GM23338 (cell line): ENCODE results near the gene CLUH. TPM values are rescaled to one million over a fixed set of nuclear protein-coding genes. Genes with fewer than 3 reads are reported as not detected.

Experiments used
- ATAC-seq: fragments of 200-7000 bp; cut with Tn5 transposase; 3 replicates; pipeline ENCODE4 v1.9.1; 2020
- DNase-seq: peaks from one replicate; pipeline ENCODE4 v3.0.0-alpha.2; 2015; ENCODE audit warnings: low spot score
- H2AFZ ChIP-seq: fragments of 200-600 bp; sonication (generic); 2 replicates; pipeline ENCODE4 v1.8.0; 2016; ENCODE audit warnings: antibody characterized with exemption, mild to moderate bottlenecking, moderate library complexity
- H3F3A ChIP-seq: fragments of 200-600 bp; sonication (generic); replicated peaks from 2 replicates; pipeline ENCODE4 v1.8.0; 2017; ENCODE audit warnings: antibody characterized with exemption, mixed run types, low read depth
- H3K27ac ChIP-seq: fragments of 200-600 bp; sonication (generic); 2 replicates; pipeline ENCODE4 v1.6.1; 2016; ENCODE audit warnings: low read depth
- H3K27me3 ChIP-seq: fragments of 200-600 bp; sonication (generic); 2 replicates; pipeline ENCODE4 v1.8.0; 2016; ENCODE audit warnings: mild to moderate bottlenecking, mixed run types, moderate library complexity; ENCODE audit not compliant: insufficient read depth
- H3K36me3 ChIP-seq: fragments of 200-600 bp; sonication (generic); 2 replicates; pipeline ENCODE4 v1.8.0; 2016; ENCODE audit warnings: mild to moderate bottlenecking; ENCODE audit not compliant: insufficient read depth
- H3K4me1 ChIP-seq: fragments of 200-600 bp; sonication (generic); 2 replicates; pipeline ENCODE4 v1.8.0; 2016; ENCODE audit warnings: mild to moderate bottlenecking, moderate library complexity; ENCODE audit not compliant: insufficient read depth
- H3K4me2 ChIP-seq: fragments of 200-600 bp; sonication (generic); 2 replicates; pipeline ENCODE4 v1.7.1; 2017; ENCODE audit warnings: mixed run types
- H3K4me3 ChIP-seq: fragments of 200-600 bp; sonication (generic); 2 replicates; pipeline ENCODE4 v1.6.1; 2016; ENCODE audit warnings: mixed run types
- H3K79me2 ChIP-seq: fragments of 200-600 bp; sonication (generic); replicated peaks from 2 replicates; pipeline ENCODE4 v1.8.0; 2017; ENCODE audit warnings: mild to moderate bottlenecking; ENCODE audit not compliant: insufficient read depth
- H3K9me2 ChIP-seq: fragments of 200-600 bp; sonication (generic); 2 replicates; pipeline ENCODE4 v1.8.0; 2017; ENCODE audit not compliant: insufficient read depth
- H4K20me1 ChIP-seq: fragments of 200-600 bp; sonication (generic); replicated peaks from 2 replicates; pipeline ENCODE4 v1.8.0; 2017; ENCODE audit warnings: mild to moderate bottlenecking; ENCODE audit not compliant: insufficient read depth
- H3K27ac Mint-ChIP-seq: 2 replicates; pipeline ENCODE4 v1.8.0; 2020; ENCODE audit warnings: inconsistent platforms, mild to moderate bottlenecking, moderate library complexity, mixed read lengths
- H3K27me3 Mint-ChIP-seq: 3 replicates; pipeline ENCODE4 v1.8.0; 2022; ENCODE audit warnings: low read depth, mild to moderate bottlenecking, moderate library complexity, mixed read lengths, inconsistent platforms; ENCODE audit not compliant: insufficient read depth, poor library complexity
- H3K36me3 Mint-ChIP-seq: 3 replicates; pipeline ENCODE4 v1.8.0; 2021; ENCODE audit warnings: low read depth, mild to moderate bottlenecking, inconsistent platforms, moderate library complexity, mixed read lengths
- H3K4me1 Mint-ChIP-seq: 3 replicates; pipeline ENCODE4 v1.8.0; 2020; ENCODE audit warnings: mild to moderate bottlenecking, inconsistent platforms, mixed read lengths
- H3K4me3 Mint-ChIP-seq: 3 replicates; pipeline ENCODE4 v1.8.0; 2021; ENCODE audit warnings: moderate library complexity, mild to moderate bottlenecking, inconsistent platforms, mixed read lengths
- H3K9me3 Mint-ChIP-seq: 3 replicates; pipeline ENCODE4 v1.8.0; 2020; ENCODE audit warnings: moderate library complexity, mild to moderate bottlenecking, inconsistent platforms, mixed read lengths
- CREB1 ChIP-seq: fragments of 250-450 bp; sonication (Bioruptor Pico); IDR thresholded peaks from 2 replicates; pipeline ENCODE4 v1.5.0; 2020; ENCODE audit warnings: low read depth, mild to moderate bottlenecking, moderate library complexity
- EZH2 ChIP-seq: fragments of 200-600 bp; sonication (generic); IDR thresholded peaks from one replicate; pipeline ENCODE4 v1.8.0; 2017; ENCODE audit warnings: antibody characterized with exemption, mild to moderate bottlenecking, low read depth; ENCODE audit not compliant: unreplicated experiment
- EZH2phosphoT487 ChIP-seq: fragments of 200-600 bp; sonication (generic); IDR thresholded peaks from one replicate; pipeline ENCODE4 v1.8.1; 2018; ENCODE audit warnings: antibody characterized with exemption; ENCODE audit not compliant: unreplicated experiment
- JUNB ChIP-seq: IDR thresholded peaks from one replicate; pipeline ENCODE4 v1.6.1; 2016; ENCODE audit warnings: antibody characterized with exemption; ENCODE audit not compliant: unreplicated experiment
- NANOG ChIP-seq: IDR thresholded peaks from 2 replicates; pipeline ENCODE4 v1.6.1; 2016; ENCODE audit warnings: antibody characterized with exemption, borderline replicate concordance
- POLR2AphosphoS5 ChIP-seq: IDR thresholded peaks from 2 replicates; pipeline ENCODE4 v1.6.1; 2016; ENCODE audit warnings: antibody characterized with exemption, low read depth
- STAT1 ChIP-seq: IDR thresholded peaks from one replicate; pipeline ENCODE4 v1.6.1; 2016; ENCODE audit warnings: antibody characterized with exemption; ENCODE audit not compliant: unreplicated experiment
- ZNF114 ChIP-seq: fragments of 250-450 bp; sonication (Bioruptor Pico); IDR thresholded peaks from 2 replicates; pipeline ENCODE4 v1.5.0; 2020; ENCODE audit warnings: mild to moderate bottlenecking, moderate library complexity
- ZNF331 ChIP-seq: fragments of 250-450 bp; sonication (Bioruptor Pico); IDR thresholded peaks from 2 replicates; pipeline ENCODE4 v1.5.0; 2020; ENCODE audit warnings: low read depth, mild to moderate bottlenecking, moderate library complexity
- polyA plus RNA-seq: library from polyadenylated mRNA; unstranded; fragments of >200 nt; fragmentation: Nextera tagmentation; extraction: Ambion mirVana; gene quantifications from 2 replicates; pipeline ENCODE4 v1.2.1, GENCODE V29; 2016
- total RNA-seq: library from RNA; depleted of rRNA; stranded (reverse); fragments of >200 nt; shearing (Covaris generic); gene quantifications from 2 replicates; pipeline ENCODE4 v1.2.3, GENCODE V29; 2014
- TF ChIP-seq, protein P1 (sequence below), 2 experiments: fragments of 200-600 bp in 1 of 2; sonication (generic) in 1 of 2; conservative IDR thresholded peaks; 2 replicates each; pipeline versions ENCODE4 v1.5.1 to v1.6.1; 2016 to 2017; ENCODE audit warnings: antibody characterized with exemption in 2 of 2, low read depth in 2 of 2, mild to moderate bottlenecking in 2 of 2, moderate library complexity in 1 of 2
- TF ChIP-seq, protein P2 (sequence below): IDR thresholded peaks from 2 replicates; pipeline ENCODE4 v1.6.1; 2016; ENCODE audit warnings: antibody characterized with exemption
- TF ChIP-seq, protein P3 (sequence below): fragments of 250-450 bp; sonication (Bioruptor Pico); IDR thresholded peaks from 2 replicates; pipeline ENCODE4 v1.5.0; 2020; ENCODE audit warnings: mild to moderate bottlenecking, moderate library complexity

Gene CLUH
- total and polyA plus RNA-seq, 2 experiments from 2014 or later = 23.5 to 90.0 TPM

DNA sequence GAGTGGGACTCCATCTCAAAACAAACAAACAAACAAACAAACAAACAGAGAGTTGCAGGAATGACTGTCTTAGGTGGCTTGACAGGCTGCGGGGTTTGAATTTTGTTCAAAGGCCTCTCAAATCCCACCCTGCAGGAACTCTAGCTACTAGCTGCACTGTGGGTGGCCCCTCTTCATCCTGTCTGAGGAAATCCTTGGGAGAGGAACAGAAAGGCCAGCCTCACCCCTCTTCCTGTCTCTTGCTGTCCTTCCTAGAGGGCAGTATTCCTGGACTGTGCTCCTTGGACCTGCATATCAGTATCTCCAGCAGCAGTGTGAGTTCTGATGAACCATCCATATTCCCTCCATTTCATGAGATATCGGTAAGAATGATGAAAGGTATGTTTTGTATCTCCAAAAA is 39.9 kb upstream of the CLUH start:
- Histone ChIP-seq H3K36me3 (no peaks in the 10 kb centered on the region), H2AFZ (no peak overlapping the region), H3K4me2 (peak overlapping the region; percentile 49; the same call in 1 of the 2 replicates), H3K4me1 (peaks cover 24% of the 10 kb centered on the region), H3K9me2 (no peaks in the 10 kb centered on the region), H4K20me1 (no peaks in the 10 kb centered on the region; the same call in 1 of the 2 replicates), H3F3A (peaks cover 18% of the 10 kb centered on the region), H3K27me3 (peaks cover 16% of the 10 kb centered on the region; the same call in 1 of the 2 replicates), H3K27ac (no peak overlapping the region), H3K4me3 (no peak overlapping the region), H3K79me2 (no peaks in the 10 kb centered on the region; the same call in 1 of the 2 replicates)
- Mint-ChIP-seq H3K9me3 (no peaks in the 10 kb centered on the region), H3K27me3 (peaks cover 6% of the 10 kb centered on the region), H3K4me1 (peaks cover 17% of the 10 kb centered on the region), H3K4me3 (no peak overlapping the region), H3K36me3 (no peaks in the 10 kb centered on the region; the same call in 2 of the 3 replicates), H3K27ac (no peak overlapping the region)
- TF ChIP-seq, protein P1, sequence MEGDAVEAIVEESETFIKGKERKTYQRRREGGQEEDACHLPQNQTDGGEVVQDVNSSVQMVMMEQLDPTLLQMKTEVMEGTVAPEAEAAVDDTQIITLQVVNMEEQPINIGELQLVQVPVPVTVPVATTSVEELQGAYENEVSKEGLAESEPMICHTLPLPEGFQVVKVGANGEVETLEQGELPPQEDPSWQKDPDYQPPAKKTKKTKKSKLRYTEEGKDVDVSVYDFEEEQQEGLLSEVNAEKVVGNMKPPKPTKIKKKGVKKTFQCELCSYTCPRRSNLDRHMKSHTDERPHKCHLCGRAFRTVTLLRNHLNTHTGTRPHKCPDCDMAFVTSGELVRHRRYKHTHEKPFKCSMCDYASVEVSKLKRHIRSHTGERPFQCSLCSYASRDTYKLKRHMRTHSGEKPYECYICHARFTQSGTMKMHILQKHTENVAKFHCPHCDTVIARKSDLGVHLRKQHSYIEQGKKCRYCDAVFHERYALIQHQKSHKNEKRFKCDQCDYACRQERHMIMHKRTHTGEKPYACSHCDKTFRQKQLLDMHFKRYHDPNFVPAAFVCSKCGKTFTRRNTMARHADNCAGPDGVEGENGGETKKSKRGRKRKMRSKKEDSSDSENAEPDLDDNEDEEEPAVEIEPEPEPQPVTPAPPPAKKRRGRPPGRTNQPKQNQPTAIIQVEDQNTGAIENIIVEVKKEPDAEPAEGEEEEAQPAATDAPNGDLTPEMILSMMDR (conservative IDR thresholded peaks at IDR 0.05; ENCODE audit: low read depth in 2 of 2) = peak; percentile 25 to 61
- TF ChIP-seq ZNF331 (CRISPR knock-in tag) = no peak
- DNase-seq (peak; percentile 65), ATAC-seq (no peak)

DNA sequence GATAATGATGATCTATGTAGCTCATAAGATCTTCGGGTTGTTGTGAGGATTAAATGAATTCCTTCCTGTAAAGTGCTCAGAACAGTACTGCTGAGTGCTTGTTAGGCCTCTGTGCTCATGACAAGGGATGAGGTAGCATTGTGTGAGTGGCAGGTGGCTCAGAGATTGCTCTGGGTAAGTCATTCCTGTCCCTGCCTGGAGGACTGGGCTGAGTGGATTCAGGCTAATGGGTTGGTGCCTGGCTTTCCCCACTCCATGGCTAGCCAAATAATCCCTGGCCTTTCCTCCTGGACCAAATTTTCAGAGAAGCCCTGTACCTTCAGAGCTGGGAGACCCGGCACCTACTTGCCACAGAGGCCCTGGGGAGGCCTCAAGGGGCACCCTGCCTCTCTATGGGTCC is 39.2 kb upstream of the CLUH start:
- H2AFZ ChIP-seq = no peak overlapping the region
- H3K4me1 ChIP-seq = peaks cover 24% of the 10 kb centered on the region
- H3K36me3 ChIP-seq = no peaks in the 10 kb centered on the region
- H3K27ac ChIP-seq = no peak overlapping the region
- Mint-ChIP-seq H3K4me3 (peak overlapping the region; percentile 6; the same call in 1 of the 3 replicates), H3K9me3 (no peaks in the 10 kb centered on the region), H3K27me3 (peaks cover 4% of the 10 kb centered on the region), H3K27ac (no peak overlapping the region), H3K4me1 (peaks cover 19% of the 10 kb centered on the region), H3K36me3 (no peaks in the 10 kb centered on the region; the same call in 2 of the 3 replicates)
- peaks cover 7% of the 10 kb centered on the region; the same call in 1 of the 2 replicates for H4K20me1 ChIP-seq
- H3K4me3 ChIP-seq = no peak overlapping the region
- DNase-seq (no peak), ATAC-seq (no peak)
- H3K9me2 ChIP-seq = no peaks in the 10 kb centered on the region
- H3K79me2 ChIP-seq = no peaks in the 10 kb centered on the region; the same call in 1 of the 2 replicates
- H3F3A ChIP-seq = peaks cover 12% of the 10 kb centered on the region; the same call in 1 of the 2 replicates
- H3K27me3 ChIP-seq = peaks cover 16% of the 10 kb centered on the region; the same call in 1 of the 2 replicates
- H3K4me2 ChIP-seq = 0 out of 2 replicates have a peak overlapping the region, but pooled peaks have one; percentile 5
- TF ChIP-seq, protein P2, sequence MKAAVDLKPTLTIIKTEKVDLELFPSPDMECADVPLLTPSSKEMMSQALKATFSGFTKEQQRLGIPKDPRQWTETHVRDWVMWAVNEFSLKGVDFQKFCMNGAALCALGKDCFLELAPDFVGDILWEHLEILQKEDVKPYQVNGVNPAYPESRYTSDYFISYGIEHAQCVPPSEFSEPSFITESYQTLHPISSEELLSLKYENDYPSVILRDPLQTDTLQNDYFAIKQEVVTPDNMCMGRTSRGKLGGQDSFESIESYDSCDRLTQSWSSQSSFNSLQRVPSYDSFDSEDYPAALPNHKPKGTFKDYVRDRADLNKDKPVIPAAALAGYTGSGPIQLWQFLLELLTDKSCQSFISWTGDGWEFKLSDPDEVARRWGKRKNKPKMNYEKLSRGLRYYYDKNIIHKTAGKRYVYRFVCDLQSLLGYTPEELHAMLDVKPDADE = no peak
- TF ChIP-seq STAT1 = no peak
- TF ChIP-seq, protein P3, sequence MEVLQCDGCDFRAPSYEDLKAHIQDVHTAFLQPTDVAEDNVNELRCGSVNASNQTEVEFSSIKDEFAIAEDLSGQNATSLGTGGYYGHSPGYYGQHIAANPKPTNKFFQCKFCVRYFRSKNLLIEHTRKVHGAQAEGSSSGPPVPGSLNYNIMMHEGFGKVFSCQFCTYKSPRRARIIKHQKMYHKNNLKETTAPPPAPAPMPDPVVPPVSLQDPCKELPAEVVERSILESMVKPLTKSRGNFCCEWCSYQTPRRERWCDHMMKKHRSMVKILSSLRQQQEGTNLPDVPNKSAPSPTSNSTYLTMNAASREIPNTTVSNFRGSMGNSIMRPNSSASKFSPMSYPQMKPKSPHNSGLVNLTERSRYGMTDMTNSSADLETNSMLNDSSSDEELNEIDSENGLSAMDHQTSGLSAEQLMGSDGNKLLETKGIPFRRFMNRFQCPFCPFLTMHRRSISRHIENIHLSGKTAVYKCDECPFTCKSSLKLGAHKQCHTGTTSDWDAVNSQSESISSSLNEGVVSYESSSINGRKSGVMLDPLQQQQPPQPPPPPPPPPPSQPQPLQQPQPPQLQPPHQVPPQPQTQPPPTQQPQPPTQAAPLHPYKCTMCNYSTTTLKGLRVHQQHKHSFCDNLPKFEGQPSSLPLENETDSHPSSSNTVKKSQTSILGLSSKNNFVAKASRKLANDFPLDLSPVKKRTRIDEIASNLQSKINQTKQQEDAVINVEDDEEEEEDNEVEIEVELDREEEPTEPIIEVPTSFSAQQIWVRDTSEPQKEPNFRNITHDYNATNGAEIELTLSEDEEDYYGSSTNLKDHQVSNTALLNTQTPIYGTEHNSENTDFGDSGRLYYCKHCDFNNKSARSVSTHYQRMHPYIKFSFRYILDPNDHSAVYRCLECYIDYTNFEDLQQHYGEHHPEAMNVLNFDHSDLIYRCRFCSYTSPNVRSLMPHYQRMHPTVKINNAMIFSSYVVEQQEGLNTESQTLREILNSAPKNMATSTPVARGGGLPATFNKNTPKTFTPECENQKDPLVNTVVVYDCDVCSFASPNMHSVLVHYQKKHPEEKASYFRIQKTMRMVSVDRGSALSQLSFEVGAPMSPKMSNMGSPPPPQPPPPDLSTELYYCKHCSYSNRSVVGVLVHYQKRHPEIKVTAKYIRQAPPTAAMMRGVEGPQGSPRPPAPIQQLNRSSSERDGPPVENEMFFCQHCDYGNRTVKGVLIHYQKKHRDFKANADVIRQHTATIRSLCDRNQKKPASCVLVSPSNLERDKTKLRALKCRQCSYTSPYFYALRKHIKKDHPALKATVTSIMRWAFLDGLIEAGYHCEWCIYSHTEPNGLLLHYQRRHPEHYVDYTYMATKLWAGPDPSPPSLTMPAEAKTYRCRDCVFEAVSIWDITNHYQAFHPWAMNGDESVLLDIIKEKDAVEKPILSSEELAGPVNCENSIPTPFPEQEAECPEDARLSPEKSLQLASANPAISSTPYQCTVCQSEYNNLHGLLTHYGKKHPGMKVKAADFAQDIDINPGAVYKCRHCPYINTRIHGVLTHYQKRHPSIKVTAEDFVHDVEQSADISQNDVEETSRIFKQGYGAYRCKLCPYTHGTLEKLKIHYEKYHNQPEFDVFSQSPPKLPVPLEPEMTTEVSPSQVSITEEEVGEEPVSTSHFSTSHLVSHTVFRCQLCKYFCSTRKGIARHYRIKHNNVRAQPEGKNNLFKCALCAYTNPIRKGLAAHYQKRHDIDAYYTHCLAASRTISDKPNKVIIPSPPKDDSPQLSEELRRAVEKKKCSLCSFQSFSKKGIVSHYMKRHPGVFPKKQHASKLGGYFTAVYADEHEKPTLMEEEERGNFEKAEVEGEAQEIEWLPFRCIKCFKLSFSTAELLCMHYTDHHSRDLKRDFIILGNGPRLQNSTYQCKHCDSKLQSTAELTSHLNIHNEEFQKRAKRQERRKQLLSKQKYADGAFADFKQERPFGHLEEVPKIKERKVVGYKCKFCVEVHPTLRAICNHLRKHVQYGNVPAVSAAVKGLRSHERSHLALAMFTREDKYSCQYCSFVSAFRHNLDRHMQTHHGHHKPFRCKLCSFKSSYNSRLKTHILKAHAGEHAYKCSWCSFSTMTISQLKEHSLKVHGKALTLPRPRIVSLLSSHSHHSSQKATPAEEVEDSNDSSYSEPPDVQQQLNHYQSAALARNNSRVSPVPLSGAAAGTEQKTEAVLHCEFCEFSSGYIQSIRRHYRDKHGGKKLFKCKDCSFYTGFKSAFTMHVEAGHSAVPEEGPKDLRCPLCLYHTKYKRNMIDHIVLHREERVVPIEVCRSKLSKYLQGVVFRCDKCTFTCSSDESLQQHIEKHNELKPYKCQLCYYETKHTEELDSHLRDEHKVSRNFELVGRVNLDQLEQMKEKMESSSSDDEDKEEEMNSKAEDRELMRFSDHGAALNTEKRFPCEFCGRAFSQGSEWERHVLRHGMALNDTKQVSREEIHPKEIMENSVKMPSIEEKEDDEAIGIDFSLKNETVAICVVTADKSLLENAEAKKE = no peak
- no peak for TF ChIP-seq ZNF331 (CRISPR knock-in tag)
- TF ChIP-seq EZH2phosphoT487 = no peak
- TF ChIP-seq POLR2AphosphoS5 = no peak
- no peak for TF ChIP-seq JUNB
- TF ChIP-seq EZH2 = no peak
- TF ChIP-seq NANOG = no peak
- TF ChIP-seq ZNF114 (CRISPR knock-in tag) = no peak
- TF ChIP-seq CREB1 (CRISPR knock-in tag) = no peak
